Endothelial cell of hepatic sinusoid (primary cell): ENCODE data around the gene USP47.

ENCODE experiments used
- in situ Hi-C: cut with HindIII; loops from 2 replicates; pipeline ENCODE4 v1.10.0; 2017; ENCODE audit warnings: low sequenced_read_pairs

The USP47 gene, protein sequence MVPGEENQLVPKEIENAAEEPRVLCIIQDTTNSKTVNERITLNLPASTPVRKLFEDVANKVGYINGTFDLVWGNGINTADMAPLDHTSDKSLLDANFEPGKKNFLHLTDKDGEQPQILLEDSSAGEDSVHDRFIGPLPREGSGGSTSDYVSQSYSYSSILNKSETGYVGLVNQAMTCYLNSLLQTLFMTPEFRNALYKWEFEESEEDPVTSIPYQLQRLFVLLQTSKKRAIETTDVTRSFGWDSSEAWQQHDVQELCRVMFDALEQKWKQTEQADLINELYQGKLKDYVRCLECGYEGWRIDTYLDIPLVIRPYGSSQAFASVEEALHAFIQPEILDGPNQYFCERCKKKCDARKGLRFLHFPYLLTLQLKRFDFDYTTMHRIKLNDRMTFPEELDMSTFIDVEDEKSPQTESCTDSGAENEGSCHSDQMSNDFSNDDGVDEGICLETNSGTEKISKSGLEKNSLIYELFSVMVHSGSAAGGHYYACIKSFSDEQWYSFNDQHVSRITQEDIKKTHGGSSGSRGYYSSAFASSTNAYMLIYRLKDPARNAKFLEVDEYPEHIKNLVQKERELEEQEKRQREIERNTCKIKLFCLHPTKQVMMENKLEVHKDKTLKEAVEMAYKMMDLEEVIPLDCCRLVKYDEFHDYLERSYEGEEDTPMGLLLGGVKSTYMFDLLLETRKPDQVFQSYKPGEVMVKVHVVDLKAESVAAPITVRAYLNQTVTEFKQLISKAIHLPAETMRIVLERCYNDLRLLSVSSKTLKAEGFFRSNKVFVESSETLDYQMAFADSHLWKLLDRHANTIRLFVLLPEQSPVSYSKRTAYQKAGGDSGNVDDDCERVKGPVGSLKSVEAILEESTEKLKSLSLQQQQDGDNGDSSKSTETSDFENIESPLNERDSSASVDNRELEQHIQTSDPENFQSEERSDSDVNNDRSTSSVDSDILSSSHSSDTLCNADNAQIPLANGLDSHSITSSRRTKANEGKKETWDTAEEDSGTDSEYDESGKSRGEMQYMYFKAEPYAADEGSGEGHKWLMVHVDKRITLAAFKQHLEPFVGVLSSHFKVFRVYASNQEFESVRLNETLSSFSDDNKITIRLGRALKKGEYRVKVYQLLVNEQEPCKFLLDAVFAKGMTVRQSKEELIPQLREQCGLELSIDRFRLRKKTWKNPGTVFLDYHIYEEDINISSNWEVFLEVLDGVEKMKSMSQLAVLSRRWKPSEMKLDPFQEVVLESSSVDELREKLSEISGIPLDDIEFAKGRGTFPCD (N-terminal part only)

DNA sequence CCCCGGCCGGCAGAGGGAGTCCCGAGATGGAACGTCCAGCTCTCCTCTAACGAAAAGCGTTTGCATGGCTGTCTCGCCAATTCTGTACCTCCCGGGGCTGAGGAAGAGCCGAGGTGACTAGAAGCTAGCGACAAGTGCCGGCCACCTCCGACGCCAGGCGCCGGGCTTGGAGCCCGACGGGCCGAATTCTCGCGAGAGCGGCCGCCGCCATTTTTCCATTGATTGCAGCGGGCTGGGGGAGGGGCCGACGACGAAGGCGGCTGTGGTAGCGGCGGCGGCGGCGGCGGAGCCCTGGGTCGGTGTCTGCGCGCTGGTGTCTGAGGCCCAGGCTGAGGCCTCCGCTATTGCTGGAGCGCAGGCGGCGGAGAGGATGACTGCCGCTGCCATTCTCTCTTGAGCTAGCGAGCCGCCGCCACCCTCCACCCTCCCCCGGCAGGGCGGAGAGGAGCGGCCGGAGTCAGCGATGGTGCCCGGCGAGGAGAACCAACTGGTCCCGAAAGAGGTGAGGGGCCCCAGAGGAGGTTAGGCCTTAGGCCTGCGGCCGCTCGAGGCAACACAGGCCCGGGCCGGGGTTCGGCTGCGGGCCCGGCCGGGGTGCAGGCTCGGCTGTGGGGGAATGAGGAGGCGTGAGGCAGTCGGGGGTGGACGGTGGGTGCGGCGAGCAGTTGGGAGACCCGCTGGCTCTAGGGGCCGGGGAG, at the start of gene USP47:
TSS of gene USP47 (plus strand) at position 250 of the 698 bp plus-strand sequence. CDS start at position 464, 214 bp downstream.
- in situ Hi-C loops, result no loop called here

DNA sequence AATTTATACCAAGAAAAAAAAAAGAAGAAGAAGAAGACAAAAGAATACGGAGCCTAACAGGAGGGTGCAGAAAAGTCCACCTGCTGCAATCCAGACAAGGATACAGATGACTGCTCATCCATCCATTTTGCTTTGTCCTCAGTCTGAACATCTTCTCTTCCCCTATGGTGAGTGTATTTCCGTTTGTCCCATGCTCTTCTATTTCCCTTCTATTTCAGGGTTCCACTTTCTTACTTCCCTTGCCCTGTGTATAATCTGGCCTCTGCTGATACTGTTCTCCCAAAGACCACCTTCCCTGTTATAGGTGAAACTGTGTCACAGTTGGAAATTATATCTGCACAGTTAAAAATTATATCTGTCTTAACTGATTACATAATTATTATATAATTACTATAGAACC, 48.7 kb upstream of the USP47 start:
- in situ Hi-C loops, result loop anchor here (10.0 to 25.0 kb wide), 2 partner anchors 82 to 756 kb away; no protein-coding TSS in a partner anchor

DNA sequence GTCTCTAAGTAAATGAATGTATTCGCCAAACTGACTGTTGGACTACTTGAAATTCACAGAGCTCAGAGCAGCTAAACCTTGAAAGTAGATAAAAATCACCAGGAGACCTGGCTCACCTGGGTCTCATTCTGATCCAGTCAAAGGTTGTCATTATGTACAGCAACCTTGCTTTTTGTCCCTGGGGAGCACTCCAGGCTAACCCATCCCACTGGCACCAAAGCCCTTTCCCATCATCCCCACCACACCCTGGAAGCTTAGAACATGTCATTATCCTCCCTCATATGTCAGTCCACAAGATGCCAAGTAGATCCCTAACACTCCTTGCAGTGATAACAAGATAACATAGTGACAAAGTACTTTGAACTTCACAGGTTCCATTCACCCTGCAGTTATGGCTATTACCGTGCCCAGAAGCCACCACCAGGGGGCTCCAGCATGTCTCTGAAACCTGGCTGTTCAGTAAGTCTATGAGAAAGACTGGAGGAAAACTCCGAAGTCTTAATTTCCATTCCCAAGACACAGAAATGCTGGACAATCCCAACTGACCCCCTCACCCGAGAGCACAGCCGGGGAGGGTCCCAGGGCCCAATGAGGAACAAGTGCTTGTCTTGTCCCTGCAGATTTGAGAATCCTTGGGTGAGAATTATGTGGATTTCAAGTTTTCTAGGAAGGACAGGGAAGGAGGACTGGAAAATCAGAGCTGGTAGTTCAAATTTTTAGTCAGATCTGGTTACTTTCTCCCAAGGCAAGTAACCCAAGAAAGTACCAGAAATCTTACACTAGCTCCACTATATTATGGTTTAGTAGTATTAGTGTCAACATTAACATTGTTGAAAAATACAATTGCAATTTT, 43.0 kb upstream of the USP47 start:
- in situ Hi-C loops, result loop anchor here (10.0 to 25.0 kb wide), 2 partner anchors 76 to 762 kb away; no protein-coding TSS in a partner anchor

DNA sequence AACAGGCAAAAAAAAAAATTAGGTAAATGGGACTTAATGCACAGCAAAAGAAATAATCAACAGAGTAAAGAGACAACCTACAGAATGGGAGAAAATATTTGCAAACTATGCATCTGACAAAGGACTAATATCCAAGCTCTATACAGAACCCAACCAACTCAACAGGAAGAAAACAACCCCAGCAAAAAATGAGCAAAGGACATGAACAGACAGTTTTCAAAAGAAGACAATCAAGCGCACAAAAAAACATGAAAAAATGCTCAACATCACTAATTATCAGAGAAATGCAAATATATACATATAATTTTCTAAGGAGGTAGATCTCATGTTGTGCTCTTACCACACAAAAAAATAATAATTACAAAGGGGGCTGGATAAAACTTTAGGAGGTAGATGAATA, 36.5 kb upstream of the USP47 start:
- in situ Hi-C loops, result no loop called here

DNA sequence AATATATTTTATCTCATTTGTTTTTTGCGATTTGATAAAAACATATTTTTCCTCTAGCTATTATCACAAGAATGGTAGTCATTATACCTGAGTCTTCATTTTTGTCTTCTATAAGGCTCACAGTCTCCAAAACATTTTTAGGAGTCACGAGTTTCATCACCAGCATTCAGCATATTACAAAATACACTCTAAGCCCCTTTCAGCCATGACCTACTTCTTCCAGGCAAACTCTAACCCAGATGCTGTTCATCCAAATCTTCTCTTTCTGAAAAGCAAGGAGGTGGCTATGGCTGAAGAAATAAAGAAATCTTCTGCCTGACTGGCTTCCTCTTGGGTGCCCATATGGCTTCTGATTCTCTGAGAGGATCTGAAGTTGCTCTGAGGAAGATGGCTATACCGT, 35.7 kb upstream of the USP47 start:
- in situ Hi-C loops, result no loop called here

DNA sequence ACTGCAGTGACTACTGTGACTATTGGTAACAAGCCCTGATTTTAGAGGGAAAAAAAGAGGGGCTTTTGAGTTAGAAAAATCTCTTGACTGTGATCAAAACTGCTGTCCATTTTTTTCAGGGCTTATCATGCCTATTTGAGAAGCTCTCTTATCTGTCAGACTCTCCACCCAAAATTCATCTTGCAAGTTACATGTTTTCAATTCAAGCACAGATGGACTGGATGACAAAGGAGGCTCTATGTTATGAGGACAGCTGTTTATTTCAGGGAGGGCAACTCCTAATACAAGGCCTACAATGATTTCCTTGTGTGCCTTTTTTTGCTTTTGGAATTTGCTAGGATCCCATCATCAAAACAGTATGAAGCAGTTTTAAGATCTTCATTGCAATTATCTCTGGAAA, 35.2 kb upstream of the USP47 start:
- in situ Hi-C loops, result no loop called here

DNA sequence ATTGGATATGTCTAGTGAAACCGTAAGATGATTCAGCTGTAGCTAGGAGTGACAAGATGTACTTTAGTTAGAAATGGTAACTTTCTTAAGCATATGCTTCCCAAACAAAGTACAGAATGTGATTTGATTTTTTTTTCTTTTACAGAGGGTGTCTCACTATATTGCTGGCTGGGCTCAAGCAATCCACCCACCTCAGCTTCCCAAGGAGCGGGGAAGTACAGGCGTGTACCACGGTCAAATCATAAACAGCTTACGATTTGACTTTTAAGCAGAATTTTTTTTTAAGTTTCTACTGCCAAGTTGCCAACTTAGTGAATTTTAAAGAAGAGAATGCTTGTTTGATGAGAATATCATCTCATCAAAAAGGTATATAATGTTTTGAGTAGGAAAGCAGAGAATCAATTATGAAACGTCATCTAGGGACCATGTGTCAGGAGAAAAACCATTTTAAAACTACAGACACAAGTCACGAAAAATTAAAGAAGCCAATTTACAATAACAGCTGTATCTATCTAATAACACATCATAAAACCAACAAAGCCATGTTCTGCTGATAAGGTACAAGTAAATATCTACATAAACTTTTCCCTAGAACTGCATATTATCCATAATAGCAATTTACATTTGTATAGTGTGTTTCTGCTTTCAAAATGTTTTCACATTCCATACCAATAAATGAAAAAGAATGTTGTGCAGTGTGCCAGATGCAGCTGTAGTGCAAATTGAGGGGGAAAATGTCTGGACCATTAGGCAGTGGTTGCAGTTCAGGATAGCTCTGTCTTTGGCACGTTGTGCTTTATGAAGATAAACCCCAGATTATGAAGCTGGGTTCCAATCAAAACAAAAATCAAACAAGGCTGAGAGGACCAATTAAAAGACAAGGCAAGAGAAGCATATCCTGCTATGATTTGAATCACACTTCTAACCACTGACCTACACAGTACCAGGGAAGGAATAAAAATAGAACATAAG, 33.7 kb upstream of the USP47 start:
- in situ Hi-C loops, result no loop called here

DNA sequence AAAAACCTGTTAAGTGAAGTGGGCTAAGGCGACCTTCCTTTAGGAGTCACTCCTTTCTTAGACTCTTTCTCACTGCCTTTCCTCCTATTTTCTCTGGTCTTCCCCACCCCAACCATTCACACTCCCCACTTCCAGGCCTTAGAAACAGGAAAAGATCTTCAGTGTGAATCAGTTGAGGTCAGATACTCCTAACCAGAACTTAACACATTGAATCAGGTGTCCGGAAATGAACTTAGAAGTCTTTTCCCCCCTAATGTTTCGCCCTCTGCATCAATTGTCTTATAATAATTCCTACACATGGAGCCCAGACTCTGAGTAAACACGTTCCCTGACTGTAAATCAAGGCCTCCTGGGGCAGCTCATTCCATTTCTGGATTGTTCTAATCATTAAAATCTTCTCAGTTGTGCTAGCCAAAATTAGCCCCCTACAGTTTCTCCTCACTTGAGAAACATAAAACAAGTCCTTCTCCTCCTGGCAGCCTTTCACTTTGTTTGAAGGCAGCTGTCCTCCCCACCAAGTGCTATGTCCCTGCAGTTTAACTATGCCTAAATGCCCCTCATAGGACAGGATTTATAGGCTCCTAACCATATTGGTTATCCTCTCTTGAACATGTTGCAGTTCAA, 32.7 kb upstream of the USP47 start:
- in situ Hi-C loops, result no loop called here

DNA sequence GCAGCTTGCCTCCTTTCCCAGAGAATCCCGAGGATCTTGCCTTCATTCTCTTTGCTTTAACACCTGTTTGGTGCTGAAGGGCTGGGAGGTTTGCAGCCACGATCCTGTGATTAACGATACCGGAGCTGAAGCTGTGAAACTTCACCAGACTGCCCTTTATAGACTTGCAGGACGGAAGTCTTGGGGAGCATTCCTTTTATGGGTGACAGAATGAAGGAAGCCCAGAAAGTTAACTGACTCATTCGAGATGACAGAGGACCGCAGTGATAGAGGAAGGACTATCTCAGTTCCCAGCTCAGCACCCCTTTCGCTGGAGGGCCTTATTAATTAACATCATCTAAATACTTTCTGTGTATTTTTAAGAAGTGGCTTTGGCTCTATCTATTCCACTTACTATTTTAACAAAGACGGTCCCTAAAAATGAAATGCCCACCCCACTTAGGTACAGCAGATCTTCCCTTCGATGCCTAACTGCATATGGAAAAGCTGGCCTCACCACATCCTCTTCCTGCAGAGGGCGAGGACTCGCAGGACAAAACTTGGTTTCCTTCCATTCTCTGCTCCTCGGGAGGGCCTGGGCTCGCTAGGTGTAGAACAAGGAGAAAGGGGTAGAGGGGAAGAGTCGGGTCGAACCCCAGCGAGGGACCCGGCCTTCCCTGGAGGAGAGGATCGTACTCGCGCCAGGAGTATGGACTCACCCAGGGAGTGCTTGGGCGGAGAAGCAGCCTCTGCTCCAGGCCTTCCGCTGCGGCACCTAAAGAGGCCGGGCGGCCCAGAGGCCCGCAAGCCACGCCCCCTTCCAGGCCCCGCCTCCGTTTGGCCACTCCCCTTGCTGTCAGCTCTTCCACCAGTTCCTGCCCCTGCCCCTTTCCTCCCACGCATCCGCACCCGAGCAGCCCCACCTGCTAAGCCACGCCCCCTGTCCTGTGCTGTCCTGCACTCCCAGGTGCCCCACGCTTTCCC, 30.7 kb upstream of the USP47 start:
- in situ Hi-C loops, result no loop called here

DNA sequence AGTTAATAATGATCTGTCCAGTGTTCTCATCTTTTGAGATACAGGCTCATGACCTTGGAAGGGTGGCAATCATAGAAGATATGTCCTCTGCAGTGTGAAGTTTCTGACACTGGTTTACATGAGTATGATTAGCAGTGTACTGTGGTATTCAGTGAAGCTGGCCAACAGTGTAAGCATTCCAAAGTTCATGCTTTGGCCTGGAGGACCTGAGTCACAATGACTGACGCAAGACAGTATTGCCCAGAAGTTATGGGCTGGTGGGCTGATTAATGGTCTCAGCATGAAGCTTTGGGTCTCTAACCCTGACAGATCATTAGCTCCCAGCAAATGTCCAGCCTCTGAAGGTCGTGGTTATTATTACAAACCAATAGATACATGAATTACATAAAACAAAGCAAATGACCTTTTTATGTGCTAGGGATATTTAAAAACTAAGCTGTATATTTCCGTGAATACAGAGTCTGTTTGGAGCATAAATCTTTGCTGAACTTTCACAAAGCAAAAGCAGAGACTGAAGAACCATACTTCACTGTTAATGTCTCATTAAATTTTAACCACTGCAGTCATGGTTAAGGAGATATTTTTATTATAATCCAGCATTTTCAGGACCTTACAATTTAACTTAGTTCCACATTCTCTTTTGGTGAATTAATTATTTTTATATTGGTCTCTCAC, 28.3 kb upstream of the USP47 start:
- in situ Hi-C loops, result no loop called here

DNA sequence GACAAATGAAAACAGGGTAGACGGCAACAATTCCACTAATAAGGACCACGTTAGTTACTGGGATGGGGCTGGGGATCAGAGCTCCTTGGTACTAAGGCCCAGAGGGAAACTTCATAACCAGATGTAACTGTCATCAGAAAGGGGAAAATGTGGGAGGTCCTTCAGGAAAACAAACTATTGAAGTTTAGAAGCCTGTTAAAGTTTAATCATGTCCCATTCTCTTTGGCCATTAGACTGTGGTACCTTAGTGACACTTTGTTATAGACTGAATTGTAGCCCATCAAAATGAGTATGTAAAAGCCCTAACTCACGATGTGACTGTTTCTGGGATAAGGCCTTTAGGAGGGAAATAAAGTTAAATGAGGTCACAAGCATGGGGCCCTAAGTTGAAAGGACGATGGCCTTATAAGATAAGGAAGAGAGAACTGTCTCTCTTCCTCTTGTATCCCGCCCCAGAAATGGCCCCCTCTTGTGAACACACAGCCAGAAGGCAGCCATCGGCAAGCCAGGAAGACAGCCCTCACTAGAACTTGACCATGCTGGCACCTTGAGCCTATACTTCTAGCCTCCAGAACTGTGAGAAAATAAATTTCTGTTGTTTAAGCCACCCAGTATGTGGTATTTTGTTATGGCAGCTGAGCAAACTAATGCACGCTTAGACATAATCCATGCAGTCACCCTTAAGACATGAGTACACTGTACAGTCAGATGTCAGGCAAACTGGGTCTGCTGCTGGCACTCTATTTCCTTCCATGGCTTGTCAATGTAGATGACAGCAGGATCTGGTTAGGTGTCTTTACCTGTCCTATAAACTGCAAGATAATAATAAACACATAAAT, 26.9 kb upstream of the USP47 start:
- in situ Hi-C loops, result no loop called here

DNA sequence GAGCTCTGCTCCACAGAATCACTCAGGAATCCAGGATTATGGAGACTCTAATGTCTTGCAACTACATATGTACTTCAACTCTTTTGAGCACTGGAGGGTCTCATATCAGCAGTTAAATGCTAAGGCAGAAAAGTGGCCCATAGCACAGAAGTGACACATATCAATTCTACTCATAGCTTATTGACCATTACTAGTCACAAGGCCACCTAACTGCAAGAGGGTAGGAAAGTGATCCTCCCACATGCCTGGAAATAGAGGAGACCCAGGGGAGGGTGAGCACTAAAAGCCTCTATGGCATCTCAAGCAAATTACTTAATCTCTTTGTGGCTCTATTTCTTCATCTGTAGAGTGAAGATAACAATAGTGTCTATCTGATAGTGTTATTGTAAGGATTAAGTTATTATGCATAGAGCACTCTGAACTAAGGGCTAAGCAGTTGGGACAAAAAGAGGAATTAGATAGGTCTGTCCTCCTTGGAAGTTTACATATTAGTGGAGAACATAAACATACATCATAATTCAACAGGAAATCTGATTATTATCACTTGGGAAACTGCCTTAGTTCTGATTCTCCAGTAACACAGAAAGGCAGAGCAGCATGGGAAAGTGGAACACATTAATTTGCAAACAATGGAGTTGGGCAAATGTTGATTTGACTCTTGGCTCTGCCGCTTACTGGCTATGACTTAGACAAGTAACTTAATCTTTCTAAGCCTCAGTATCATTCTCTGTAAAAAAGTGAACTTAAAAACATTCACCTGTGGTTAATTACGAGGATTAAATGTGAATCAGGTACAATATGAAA, 25.1 kb upstream of the USP47 start:
- in situ Hi-C loops, result no loop called here

DNA sequence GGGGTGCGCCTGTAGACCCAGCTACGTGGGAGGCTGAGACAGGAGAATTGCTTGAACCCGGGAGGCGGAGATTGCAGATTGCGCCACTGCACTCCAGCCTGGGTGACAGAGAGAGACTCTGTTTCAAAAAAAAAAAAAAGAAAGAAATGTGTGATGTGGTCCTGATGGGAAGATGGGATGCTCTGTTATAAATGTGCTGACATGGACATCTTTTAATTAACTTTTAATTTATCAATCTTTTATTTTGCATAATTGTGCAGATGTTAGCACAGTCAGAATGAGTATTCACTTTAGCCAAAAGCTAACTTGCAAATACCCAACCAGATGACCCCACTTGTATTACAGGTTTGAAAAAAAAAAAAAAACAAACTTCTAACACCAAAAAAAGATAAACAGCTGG, 23.8 kb upstream of the USP47 start:
- in situ Hi-C loops, result no loop called here

DNA sequence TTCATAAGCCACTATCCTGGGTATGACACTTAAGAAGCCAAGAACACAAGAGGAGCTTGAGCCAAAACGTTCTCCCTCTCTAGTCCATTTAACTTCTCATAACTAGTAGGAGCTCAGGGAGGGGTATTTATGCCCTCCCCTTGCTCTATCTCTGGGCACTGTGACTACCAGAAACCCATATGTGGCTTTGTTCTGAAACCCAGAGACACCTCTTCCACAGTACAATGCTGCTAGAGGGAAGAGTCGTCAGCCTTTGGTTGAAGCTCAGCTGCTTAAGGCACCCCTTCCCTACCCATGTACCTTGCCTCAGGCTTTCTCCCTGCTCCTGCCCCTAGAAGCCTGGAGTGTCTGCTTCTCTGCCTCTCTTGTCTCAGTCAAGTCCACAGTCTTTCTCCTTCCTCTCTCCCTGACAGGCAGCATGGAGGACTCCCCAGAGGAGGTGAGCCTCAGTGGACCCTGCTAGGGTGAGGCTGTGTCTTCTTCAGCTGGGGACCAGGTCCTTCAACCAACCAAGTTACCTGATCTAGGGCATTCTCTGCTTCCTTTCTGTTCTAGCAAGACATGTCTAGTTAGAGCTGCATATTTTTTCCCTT, 23.1 kb upstream of the USP47 start:
- in situ Hi-C loops, result no loop called here
